Lower leg skin (tissue), 4 donors: ENCODE results near the gene RABEP2. TPM values are rescaled to one million over a fixed set of nuclear protein-coding genes. Genes with fewer than 3 reads are reported as not detected.

Experiments used
- DNase-seq, 2 donors: peaks; one replicate each; pipeline ENCODE4 v3.0.0-alpha.2; 2019; ENCODE audit warnings: low spot score in 2 of 2
- H3K4me3 ChIP-seq: fragments of 200-600 bp; sonication (generic); 2 replicates; pipeline ENCODE4 v1.5.1; 2017; ENCODE audit warnings: mild to moderate bottlenecking, low read depth; ENCODE audit not compliant: poor library complexity, severe bottlenecking
- CTCF ChIP-seq, 3 donors: fragments of 450-650 bp; IDR thresholded peaks; one replicate each; pipeline ENCODE4 v1.5.1; 2016; ENCODE audit warnings: antibody characterized with exemption in 3 of 3, mild to moderate bottlenecking in 3 of 3, moderate library complexity in 2 of 3
- POLR2A ChIP-seq, 2 donors: fragments of 450-650 bp; IDR thresholded peaks; one replicate each; pipeline ENCODE4 v1.6.1; 2016 to 2017; ENCODE audit warnings: antibody characterized with exemption in 2 of 2, mild to moderate bottlenecking in 1 of 2, moderate library complexity in 1 of 2
- WGBS, 2 donors: methylation state at CpG; one replicate each; pipeline ENCODE4 v1.1.5; 2018; 5-methylcytosine and 5-hydroxymethylcytosine counted together
- intact Hi-C: fragments of 100-400 bp; cut with DNase I; formaldehyde crosslinking; loops from one replicate; pipeline ENCODE4 v1.15.0; 2023; ENCODE audit warnings: low total_unique reads
- total RNA-seq, 4 donors: library from RNA; depleted of rRNA; stranded (reverse); fragments of >200 nt; gene quantifications; one replicate each; pipeline ENCODE4 v1.1.0, GENCODE V29; 2016

RABEP2 gene
- total RNA-seq, 4 donors from 2014 or later = 80.7 to 124 (median 94.9) TPM

- intact Hi-C loops = no loop called here
- no peak overlapping the region for H3K4me3 ChIP-seq
- WGBS, 2 donors = 72 to 73% methylated on average over 4 of the region's 4 CpGs
- TF ChIP-seq CTCF (IDR thresholded peaks at IDR 0.05) (no peak), POLR2A (IDR thresholded peaks at IDR 0.05) (no peak)
- DNase-seq = no peak
Observed at GRCh38 chr16:28880955-28881354, 44.1 kb downstream of the RABEP2 start.

- intact Hi-C loops = no loop called here
Observed at GRCh38 chr16:28880589-28880915, 44.5 kb downstream of the RABEP2 start.

GRCh38 chr16:28879841-28880588 lies 45.0 kb downstream of the RABEP2 start:
- peak; percentile 81 to 97 for DNase-seq
- H3K4me3 ChIP-seq = peak overlapping the region; percentile 38
- 2 to 3% methylated on average over 27 to 29 of the region's 66 CpGs for WGBS, 2 donors
- intact Hi-C loops = loop anchor here (5.0 kb wide), 1 partner anchor 67 kb away; no protein-coding TSS in a partner anchor
- no peak for TF ChIP-seq CTCF (IDR thresholded peaks at IDR 0.05)
- TF ChIP-seq POLR2A (IDR thresholded peaks at IDR 0.05) = no peak

More at GRCh38 chr16:28880589-28880915, 44.5 kb downstream of the RABEP2 start:
- no peak for DNase-seq
- WGBS, 2 donors = 15 to 28% methylated on average over 10 to 11 of the region's 11 CpGs
- H3K4me3 ChIP-seq = no peak overlapping the region
- TF ChIP-seq CTCF (IDR thresholded peaks at IDR 0.05) = no peak
- TF ChIP-seq POLR2A (IDR thresholded peaks at IDR 0.05) = no peak

GRCh38 chr16:28879261-28879840 lies 45.7 kb downstream of the RABEP2 start:
- intact Hi-C loops = loop anchor here (5.0 kb wide), 1 partner anchor 68 kb away; no protein-coding TSS in a partner anchor
- peak overlapping the region; percentile 38 for H3K4me3 ChIP-seq
- TF ChIP-seq CTCF (IDR thresholded peaks at IDR 0.05) (no peak), POLR2A (IDR thresholded peaks at IDR 0.05) (no peak)
- DNase-seq = no peak
- 2 to 10% methylated on average over 6 to 24 of the region's 27 CpGs for WGBS, 2 donors

GRCh38 chr16:28878083-28878926 lies 46.7 kb downstream of the RABEP2 start, which contains the start of gene ATP2A1:
TSS of gene ATP2A1 (plus strand) at chr16:28878488. CDS start at chr16:28878672, 184 bp downstream.
- intact Hi-C loops = loop anchor here (5.0 kb wide), 1 partner anchor 69 kb away; no protein-coding TSS in a partner anchor
- TF ChIP-seq CTCF (IDR thresholded peaks at IDR 0.05) = no peak
- 66 to 69% methylated on average over 25 of the region's 25 CpGs for WGBS, 2 donors
- peak within 1 kb of the TSS; percentile 38 for H3K4me3 ChIP-seq
- no peak for DNase-seq
